Measurements from ENCODE around the gene DLK1. TPM values are rescaled to one million over a fixed set of nuclear protein-coding genes. Genes with fewer than 3 reads are reported as not detected.

DLK1 gene
- polyA plus RNA-seq, 1 of the 3 experiments (the other 2 are of a cell fraction), result 1.7 TPM

DNA sequence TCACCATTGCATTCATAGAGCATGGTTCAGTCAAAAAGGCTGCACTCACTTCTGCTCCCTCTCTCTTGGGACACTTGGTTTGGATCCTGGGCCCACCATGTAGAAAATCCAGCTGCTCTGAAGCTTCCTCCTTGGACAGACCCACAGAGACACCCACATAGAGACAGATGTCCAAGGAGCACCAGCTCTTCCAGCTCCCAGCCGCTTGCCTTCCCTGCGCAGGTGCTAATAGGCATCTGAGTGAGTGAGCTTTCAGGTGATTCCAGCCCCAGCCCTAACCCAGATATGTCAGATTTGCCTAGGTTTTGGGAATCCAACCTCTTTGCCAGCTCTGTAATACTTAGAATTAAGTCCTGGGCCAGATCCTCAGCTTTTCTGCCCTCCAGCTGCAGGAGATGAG lies 38.6 kb downstream of the DLK1 start:
- Histone ChIP-seq H3K27me3 (ENCODE audit: insufficient read depth) (no peaks in the 10 kb centered on the region; the same call in 1 of the 2 replicates), H3K9me2 (no peaks in the 10 kb centered on the region), H3K9ac (no peak overlapping the region), H3K4me3 (ENCODE audit: low read depth in 2 of 2, low read length in 1 of 2) (no peak overlapping the region), H3K79me2 (ENCODE audit: insufficient read depth) (no peaks in the 10 kb centered on the region), H3K27ac (ENCODE audit: low read depth in 2 of 2, low read length in 1 of 2) (no peak overlapping the region), H3K9me3 (no peaks in the 10 kb centered on the region), H3K36me3 (replicated peaks in 1 of 2; ENCODE audit: control insufficient read depth in 1 of 2, insufficient read depth in 2 of 2, low read length in 1 of 2) (no peaks in the 10 kb centered on the region), H4K20me1 (ENCODE audit: insufficient read depth) (no peaks in the 10 kb centered on the region), H2AFZ (ENCODE audit: low read depth) (no peak overlapping the region), H3K4me1 (ENCODE audit: control insufficient read depth in 1 of 2, insufficient read depth in 2 of 2, low read depth in 1 of 2, low read length in 1 of 2) (peaks cover 7 to 14% of the 10 kb centered on the region in 2 experiments; a peak in 2 of 4 replicates), H3K4me2 (no peak overlapping the region), H3F3A (replicated peaks; ENCODE audit: insufficient read depth) (no peaks in the 10 kb centered on the region)
- 85% methylated on average over 2 of the region's 2 CpGs for WGBS (ENCODE audit: low lambda C conversion rate)
- TF ChIP-seq GABPA (IDR thresholded peaks at IDR 0.05; ENCODE audit: low read depth), result no peak
- no peak for TF ChIP-seq RFX5 (IDR thresholded peaks at IDR 0.05; ENCODE audit: low read length)
- TF ChIP-seq TEAD4 (IDR thresholded peaks at IDR 0.05; ENCODE audit: borderline replicate concordance, insufficient read depth), result no peak
- TF ChIP-seq, protein P1, sequence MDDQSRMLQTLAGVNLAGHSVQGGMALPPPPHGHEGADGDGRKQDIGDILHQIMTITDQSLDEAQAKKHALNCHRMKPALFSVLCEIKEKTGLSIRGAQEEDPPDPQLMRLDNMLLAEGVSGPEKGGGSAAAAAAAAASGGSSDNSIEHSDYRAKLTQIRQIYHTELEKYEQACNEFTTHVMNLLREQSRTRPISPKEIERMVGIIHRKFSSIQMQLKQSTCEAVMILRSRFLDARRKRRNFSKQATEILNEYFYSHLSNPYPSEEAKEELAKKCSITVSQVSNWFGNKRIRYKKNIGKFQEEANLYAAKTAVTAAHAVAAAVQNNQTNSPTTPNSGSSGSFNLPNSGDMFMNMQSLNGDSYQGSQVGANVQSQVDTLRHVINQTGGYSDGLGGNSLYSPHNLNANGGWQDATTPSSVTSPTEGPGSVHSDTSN (IDR thresholded peaks at IDR 0.05), result no peak
- TF ChIP-seq NFIC (IDR thresholded peaks at IDR 0.05; ENCODE audit: borderline replicate concordance), result no peak
- no peak for TF ChIP-seq MXI1 (IDR thresholded peaks at IDR 0.05; ENCODE audit: low read depth, low read length)
- TF ChIP-seq TCF12 (IDR thresholded peaks at IDR 0.05), result no peak
- TF ChIP-seq SMC3 (IDR thresholded peaks at IDR 0.05; ENCODE audit: low read depth, low read length), result no peak
- no peak for TF ChIP-seq RCOR1 (IDR thresholded peaks at IDR 0.05; ENCODE audit: low read length)
- TF ChIP-seq RAD21 (IDR thresholded peaks at IDR 0.05; ENCODE audit: low read length), result no peak
- TF ChIP-seq, protein P2, sequence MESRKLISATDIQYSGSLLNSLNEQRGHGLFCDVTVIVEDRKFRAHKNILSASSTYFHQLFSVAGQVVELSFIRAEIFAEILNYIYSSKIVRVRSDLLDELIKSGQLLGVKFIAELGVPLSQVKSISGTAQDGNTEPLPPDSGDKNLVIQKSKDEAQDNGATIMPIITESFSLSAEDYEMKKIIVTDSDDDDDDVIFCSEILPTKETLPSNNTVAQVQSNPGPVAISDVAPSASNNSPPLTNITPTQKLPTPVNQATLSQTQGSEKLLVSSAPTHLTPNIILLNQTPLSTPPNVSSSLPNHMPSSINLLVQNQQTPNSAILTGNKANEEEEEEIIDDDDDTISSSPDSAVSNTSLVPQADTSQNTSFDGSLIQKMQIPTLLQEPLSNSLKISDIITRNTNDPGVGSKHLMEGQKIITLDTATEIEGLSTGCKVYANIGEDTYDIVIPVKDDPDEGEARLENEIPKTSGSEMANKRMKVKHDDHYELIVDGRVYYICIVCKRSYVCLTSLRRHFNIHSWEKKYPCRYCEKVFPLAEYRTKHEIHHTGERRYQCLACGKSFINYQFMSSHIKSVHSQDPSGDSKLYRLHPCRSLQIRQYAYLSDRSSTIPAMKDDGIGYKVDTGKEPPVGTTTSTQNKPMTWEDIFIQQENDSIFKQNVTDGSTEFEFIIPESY (IDR thresholded peaks at IDR 0.05; ENCODE audit: borderline replicate concordance, low read depth), result no peak
- no peak for TF ChIP-seq MEF2A (IDR thresholded peaks at IDR 0.05; ENCODE audit: borderline replicate concordance, low read depth)
- TF ChIP-seq, protein P3, sequence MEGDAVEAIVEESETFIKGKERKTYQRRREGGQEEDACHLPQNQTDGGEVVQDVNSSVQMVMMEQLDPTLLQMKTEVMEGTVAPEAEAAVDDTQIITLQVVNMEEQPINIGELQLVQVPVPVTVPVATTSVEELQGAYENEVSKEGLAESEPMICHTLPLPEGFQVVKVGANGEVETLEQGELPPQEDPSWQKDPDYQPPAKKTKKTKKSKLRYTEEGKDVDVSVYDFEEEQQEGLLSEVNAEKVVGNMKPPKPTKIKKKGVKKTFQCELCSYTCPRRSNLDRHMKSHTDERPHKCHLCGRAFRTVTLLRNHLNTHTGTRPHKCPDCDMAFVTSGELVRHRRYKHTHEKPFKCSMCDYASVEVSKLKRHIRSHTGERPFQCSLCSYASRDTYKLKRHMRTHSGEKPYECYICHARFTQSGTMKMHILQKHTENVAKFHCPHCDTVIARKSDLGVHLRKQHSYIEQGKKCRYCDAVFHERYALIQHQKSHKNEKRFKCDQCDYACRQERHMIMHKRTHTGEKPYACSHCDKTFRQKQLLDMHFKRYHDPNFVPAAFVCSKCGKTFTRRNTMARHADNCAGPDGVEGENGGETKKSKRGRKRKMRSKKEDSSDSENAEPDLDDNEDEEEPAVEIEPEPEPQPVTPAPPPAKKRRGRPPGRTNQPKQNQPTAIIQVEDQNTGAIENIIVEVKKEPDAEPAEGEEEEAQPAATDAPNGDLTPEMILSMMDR (IDR thresholded peaks at IDR 0.05), result no peak
- TF ChIP-seq SIN3A (IDR thresholded peaks at IDR 0.05; ENCODE audit: borderline replicate concordance, low read depth, low read length), result no peak
- ChIA-PET CTCF (interaction anchor here (1.2 kb wide), 1 partner anchor 134 kb away, joined by 3 read pairs; no protein-coding TSS in a partner anchor), POLR2A (interaction anchor here (1.0 to 1.2 kb wide), 2 partner anchors 27 to 32 kb away, joined by 3 to 5 read pairs; no protein-coding TSS in a partner anchor)
- no peak for DNase-seq

Data from SK-N-SH (cell line).